ENCODE results near the gene ZFYVE26.
A peak's percentile ranks its signal among the peaks of the same experiment; 100 is the strongest.

Gene ZFYVE26

GRCh38 chr14:67778792-67779191 is 37.6 kb downstream of the ZFYVE26 start:
- Mint-ChIP-seq H3K27ac (no peak overlapping the region), H3K4me3 (no peak overlapping the region), H3K9me3 (no peaks in the 10 kb centered on the region), H3K4me1 (no peaks in the 10 kb centered on the region), H3K27me3 (no peaks in the 10 kb centered on the region), H3K36me3 (peaks cover 36% of the 10 kb centered on the region)

- H3K27ac Mint-ChIP-seq, result no peak overlapping the region
- H3K9me3 Mint-ChIP-seq, result no peaks in the 10 kb centered on the region
- H3K4me3 Mint-ChIP-seq, result no peak overlapping the region
- no peaks in the 10 kb centered on the region for H3K4me1 Mint-ChIP-seq
- H3K27me3 Mint-ChIP-seq, result no peaks in the 10 kb centered on the region
- H3K36me3 Mint-ChIP-seq, result peaks cover 37% of the 10 kb centered on the region
Measured at GRCh38 chr14:67776653-67777322, 39.6 kb downstream of the ZFYVE26 start.

- Mint-ChIP-seq H3K36me3 (peaks cover 46% of the 10 kb centered on the region), H3K4me3 (no peak overlapping the region), H3K4me1 (no peaks in the 10 kb centered on the region), H3K9me3 (no peaks in the 10 kb centered on the region), H3K27me3 (no peaks in the 10 kb centered on the region), H3K27ac (no peak overlapping the region)
Measured at GRCh38 chr14:67773844-67774377, 42.5 kb downstream of the ZFYVE26 start.

GRCh38 chr14:67768219-67768618 is 48.2 kb downstream of the ZFYVE26 start:
- Mint-ChIP-seq H3K9me3 (no peaks in the 10 kb centered on the region), H3K36me3 (peaks cover 36% of the 10 kb centered on the region), H3K4me3 (no peak overlapping the region), H3K4me1 (no peaks in the 10 kb centered on the region), H3K27me3 (no peaks in the 10 kb centered on the region), H3K27ac (no peak overlapping the region)

- H3K4me1 Mint-ChIP-seq, result no peaks in the 10 kb centered on the region
- peaks cover 24% of the 10 kb centered on the region for H3K36me3 Mint-ChIP-seq
- H3K9me3 Mint-ChIP-seq, result no peaks in the 10 kb centered on the region
- no peak overlapping the region for H3K27ac Mint-ChIP-seq
- H3K27me3 Mint-ChIP-seq, result no peaks in the 10 kb centered on the region
- H3K4me3 Mint-ChIP-seq, result no peak overlapping the region
Measured at GRCh38 chr14:67766035-67766680, 50.2 kb downstream of the ZFYVE26 start.

- Mint-ChIP-seq H3K27me3 (no peaks in the 10 kb centered on the region), H3K9me3 (no peaks in the 10 kb centered on the region), H3K36me3 (peaks cover 24% of the 10 kb centered on the region), H3K4me1 (no peaks in the 10 kb centered on the region), H3K4me3 (no peak overlapping the region), H3K27ac (no peak overlapping the region)
Measured at GRCh38 chr14:67765192-67765834, 51.1 kb downstream of the ZFYVE26 start.

GRCh38 chr14:67764496-67764895 is 51.9 kb downstream of the ZFYVE26 start:
- Mint-ChIP-seq H3K9me3 (no peaks in the 10 kb centered on the region), H3K36me3 (peaks cover 23% of the 10 kb centered on the region), H3K27ac (no peak overlapping the region), H3K4me3 (no peak overlapping the region), H3K27me3 (no peaks in the 10 kb centered on the region), H3K4me1 (no peaks in the 10 kb centered on the region)

GRCh38 chr14:67763158-67763822 is 53.1 kb downstream of the ZFYVE26 start:
- Mint-ChIP-seq H3K27ac (no peak overlapping the region), H3K4me3 (no peak overlapping the region), H3K9me3 (no peaks in the 10 kb centered on the region), H3K36me3 (peaks cover 18% of the 10 kb centered on the region), H3K27me3 (no peaks in the 10 kb centered on the region), H3K4me1 (no peaks in the 10 kb centered on the region)

- no peak overlapping the region for H3K4me3 Mint-ChIP-seq
- H3K9me3 Mint-ChIP-seq, result no peaks in the 10 kb centered on the region
- H3K4me1 Mint-ChIP-seq, result no peaks in the 10 kb centered on the region
- peaks cover 18% of the 10 kb centered on the region for H3K36me3 Mint-ChIP-seq
- no peaks in the 10 kb centered on the region for H3K27me3 Mint-ChIP-seq
- H3K27ac Mint-ChIP-seq, result no peak overlapping the region
Measured at GRCh38 chr14:67762051-67762450, 54.3 kb downstream of the ZFYVE26 start.

GRCh38 chr14:67759916-67760315 is 56.5 kb downstream of the ZFYVE26 start:
- Mint-ChIP-seq H3K36me3 (peaks cover 15% of the 10 kb centered on the region), H3K4me1 (no peaks in the 10 kb centered on the region), H3K27ac (no peak overlapping the region), H3K27me3 (no peaks in the 10 kb centered on the region), H3K9me3 (no peaks in the 10 kb centered on the region), H3K4me3 (no peak overlapping the region)

GRCh38 chr14:67757175-67757574 is 59.2 kb downstream of the ZFYVE26 start:
- Mint-ChIP-seq H3K27me3 (no peaks in the 10 kb centered on the region), H3K27ac (no peak overlapping the region), H3K4me3 (no peak overlapping the region), H3K9me3 (no peaks in the 10 kb centered on the region), H3K4me1 (no peaks in the 10 kb centered on the region), H3K36me3 (peaks cover 12% of the 10 kb centered on the region)

- no peaks in the 10 kb centered on the region for H3K4me1 Mint-ChIP-seq
- H3K27me3 Mint-ChIP-seq, result no peaks in the 10 kb centered on the region
- H3K9me3 Mint-ChIP-seq, result no peaks in the 10 kb centered on the region
- peaks cover 17% of the 10 kb centered on the region for H3K36me3 Mint-ChIP-seq
- no peak overlapping the region for H3K4me3 Mint-ChIP-seq
- H3K27ac Mint-ChIP-seq, result no peak overlapping the region
Measured at GRCh38 chr14:67756496-67756895, 59.9 kb downstream of the ZFYVE26 start.

GRCh38 chr14:67749341-67750084 is 66.9 kb downstream of the ZFYVE26 start:
- Mint-ChIP-seq H3K36me3 (peaks cover 27% of the 10 kb centered on the region), H3K9me3 (peaks cover 2% of the 10 kb centered on the region), H3K27me3 (no peaks in the 10 kb centered on the region), H3K4me1 (no peaks in the 10 kb centered on the region), H3K27ac (peak overlapping the region; percentile 91), H3K4me3 (no peak overlapping the region)

GRCh38 chr14:67748312-67748711 is 68.1 kb downstream of the ZFYVE26 start:
- H3K36me3 Mint-ChIP-seq, result peaks cover 23% of the 10 kb centered on the region
- H3K27ac Mint-ChIP-seq, result no peak overlapping the region
- peaks cover 4% of the 10 kb centered on the region for H3K9me3 Mint-ChIP-seq
- no peaks in the 10 kb centered on the region for H3K27me3 Mint-ChIP-seq
- H3K4me3 Mint-ChIP-seq, result no peak overlapping the region
- H3K4me1 Mint-ChIP-seq, result no peaks in the 10 kb centered on the region

GRCh38 chr14:67746927-67747326 is 69.5 kb downstream of the ZFYVE26 start:
- peaks cover 20% of the 10 kb centered on the region for H3K36me3 Mint-ChIP-seq
- H3K4me3 Mint-ChIP-seq, result no peak overlapping the region
- no peaks in the 10 kb centered on the region for H3K27me3 Mint-ChIP-seq
- peaks cover 4% of the 10 kb centered on the region for H3K9me3 Mint-ChIP-seq
- H3K27ac Mint-ChIP-seq, result no peak overlapping the region
- no peaks in the 10 kb centered on the region for H3K4me1 Mint-ChIP-seq
